ENCODE results near the gene FER. TPM values are rescaled to one million over a fixed set of nuclear protein-coding genes. Genes with fewer than 3 reads are reported as not detected.

The FER gene
- total RNA-seq, 1 experiment from 2014 or later = 18.0 TPM

- Histone ChIP-seq H2BK12ac (ENCODE audit: insufficient read length, low read depth, low read length) (no peak overlapping the region), H4K91ac (ENCODE audit: insufficient read length, low read depth, low read length) (no peak overlapping the region), H3K27ac (ENCODE audit: insufficient read length, low read depth, low read length) (no peak overlapping the region), H2BK5ac (ENCODE audit: insufficient read length, low read length) (peak overlapping the region; percentile 36), H3K23me2 (ENCODE audit: insufficient read length, low read depth, low read length, poor library complexity, severe bottlenecking) (peaks cover 14% of the 10 kb centered on the region), H2BK15ac (ENCODE audit: low read depth, low read length) (no peak overlapping the region), H3T11ph (ENCODE audit: low read length) (no peak overlapping the region), H4K8ac (replicated peaks; ENCODE audit: insufficient read length, low read depth, low read length) (peak overlapping the region; percentile 51), H3K23ac (ENCODE audit: insufficient read length, low read depth, low read length) (no peak overlapping the region), H4K20me1 (ENCODE audit: control insufficient read depth, insufficient read depth, insufficient read length) (no peaks in the 10 kb centered on the region), H2BK20ac (ENCODE audit: low read depth, low read length, poor library complexity, severe bottlenecking) (no peak overlapping the region), H2AK5ac (ENCODE audit: insufficient read length, low read length) (no peak overlapping the region), H3K56ac (ENCODE audit: insufficient read length, low read depth, low read length) (no peak overlapping the region), H3K18ac (ENCODE audit: insufficient read length, low read depth, low read length) (peak overlapping the region; percentile 96), H3K14ac (ENCODE audit: insufficient read depth, low read length) (peak overlapping the region; percentile 93), H3K4ac (ENCODE audit: low read depth, low read length) (no peak overlapping the region; the same call in 1 of the 2 replicates), H2BK120ac (ENCODE audit: low read depth, low read length, poor library complexity, severe bottlenecking) (no peak overlapping the region), H3K27me3 (ENCODE audit: insufficient read depth, low read length) (no peaks in the 10 kb centered on the region), H3K9ac (ENCODE audit: extremely low read depth, insufficient read length, low read length) (peak overlapping the region; percentile 90), H3K79me2 (ENCODE audit: insufficient read depth, low read length) (no peaks in the 10 kb centered on the region), H3K79me1 (ENCODE audit: insufficient read depth, low read depth, low read length, poor library complexity, severe bottlenecking) (no peaks in the 10 kb centered on the region), H2AFZ (ENCODE audit: low read length) (peak overlapping the region; percentile 24), H3K9me3 (ENCODE audit: control insufficient read depth, low read depth, low read length) (no peaks in the 10 kb centered on the region), H3K4me1 (ENCODE audit: insufficient read depth, low read length) (no peaks in the 10 kb centered on the region; the same call in 1 of the 2 replicates), H3K4me2 (ENCODE audit: insufficient read depth, insufficient read length, low read length) (peak overlapping the region; percentile 100), H4K5ac (ENCODE audit: insufficient read length, low read depth, low read length) (no peak overlapping the region)
- no peak for TF ChIP-seq CTCF (conservative IDR thresholded peaks at IDR 0.05)
- Mint-ChIP-seq H3K27ac (peak overlapping the region; percentile 93 to 99 (median 96)), H3K36me3 (ENCODE audit: insufficient read depth in 1 of 3, low read depth in 3 of 3) (no peaks in the 10 kb centered on the region; a peak in 1 of 7 replicates), H3K4me3 (peak overlapping the region; percentile 82 to 88), H3K9me3 (no peaks in the 10 kb centered on the region), H3K4me1 (peaks cover 31 to 37% of the 10 kb centered on the region in 2 experiments), H3K27me3 (ENCODE audit: low read depth) (no peaks in the 10 kb centered on the region)
- no CpG with 5 or more reads among the region's 61 CpGs for WGBS (ENCODE audit: extremely low coverage, insufficient read length, low lambda C conversion rate)
- peak; percentile 93 for DNase-seq
These were observed 19.8 kb upstream of the FER start for GRCh38 chr5:108727651-108728565.
